Eye (tissue), 1 donor: ENCODE data around the gene FARS2.

Experiments used
- DNase-seq: peaks from one replicate; pipeline ENCODE4 v3.0.0-alpha.2; 2015

Gene FARS2

GRCh38 chr6:5511954-5512353 is 250.6 kb downstream of the FARS2 start:
- no peak for DNase-seq

GRCh38 chr6:5512422-5512821 is 251.1 kb downstream of the FARS2 start:
- no peak for DNase-seq

GRCh38 chr6:5513408-5513807 is 252.1 kb downstream of the FARS2 start:
- DNase-seq: no peak

GRCh38 chr6:5514353-5514752 is 253.0 kb downstream of the FARS2 start:
- DNase-seq: no peak

- DNase-seq: no peak
Measured at GRCh38 chr6:5515200-5515599, 253.9 kb downstream of the FARS2 start.

- no peak for DNase-seq
Measured at GRCh38 chr6:5516036-5516435, 254.7 kb downstream of the FARS2 start.

- DNase-seq: no peak
Measured at GRCh38 chr6:5517796-5518195, 256.5 kb downstream of the FARS2 start.

- no peak for DNase-seq
Measured at GRCh38 chr6:5518936-5519491, 257.7 kb downstream of the FARS2 start.

GRCh38 chr6:5520796-5521195 is 259.5 kb downstream of the FARS2 start:
- no peak for DNase-seq

GRCh38 chr6:5521322-5521721 is 260.0 kb downstream of the FARS2 start:
- DNase-seq: no peak

- DNase-seq: no peak
Measured at GRCh38 chr6:5522147-5522546, 260.8 kb downstream of the FARS2 start.

- no peak for DNase-seq
Measured at GRCh38 chr6:5524110-5524509, 262.8 kb downstream of the FARS2 start.

- DNase-seq: peak; percentile 52
Measured at GRCh38 chr6:5525209-5525608, 263.9 kb downstream of the FARS2 start.

- no peak for DNase-seq
Measured at GRCh38 chr6:5529015-5529414, 267.7 kb downstream of the FARS2 start.

GRCh38 chr6:5529733-5530132 is 268.4 kb downstream of the FARS2 start:
- DNase-seq: no peak

- no peak for DNase-seq
Measured at GRCh38 chr6:5531161-5531560, 269.8 kb downstream of the FARS2 start.

GRCh38 chr6:5531853-5532375 is 270.6 kb downstream of the FARS2 start:
- DNase-seq: no peak

GRCh38 chr6:5532941-5533340 is 271.6 kb downstream of the FARS2 start:
- DNase-seq: no peak

GRCh38 chr6:5534643-5535042 is 273.3 kb downstream of the FARS2 start:
- DNase-seq: no peak

- DNase-seq: no peak
Measured at GRCh38 chr6:5536644-5537043, 275.3 kb downstream of the FARS2 start.

GRCh38 chr6:5537132-5537531 is 275.8 kb downstream of the FARS2 start:
- no peak for DNase-seq

- no peak for DNase-seq
Measured at GRCh38 chr6:5537967-5538366, 276.7 kb downstream of the FARS2 start.

GRCh38 chr6:5540370-5540769 is 279.1 kb downstream of the FARS2 start:
- no peak for DNase-seq

- DNase-seq: no peak
Measured at GRCh38 chr6:5541025-5541424, 279.7 kb downstream of the FARS2 start.

- DNase-seq: no peak
Measured at GRCh38 chr6:5541751-5542432, 280.6 kb downstream of the FARS2 start.
